Natural killer cell (primary cell): ENCODE data around the gene RAD51B. TPM values are rescaled to one million over a fixed set of nuclear protein-coding genes. Genes with fewer than 3 reads are reported as not detected.
A peak's percentile ranks its signal among the peaks of the same experiment; 100 is the strongest.

Experiments used
- ATAC-seq, 3 donors: fragments of 150-1000 bp in 2 of 3; fragments of 200-7000 bp in 1 of 3; cut with Tn5 transposase; 1 replicate in 1 of 3; 2 replicates in 2 of 3; pipeline ENCODE4 v1.10.0; 2021; ENCODE audit warnings: mild to moderate bottlenecking in 2 of 3, moderate library complexity in 2 of 3
- DNase-seq, 2 donors: peaks; one replicate each; pipeline versions ENCODE4 v3.0.0 to v3.0.0-alpha.2; 2013 to 2021; ENCODE audit warnings: mixed read lengths in 1 of 2
- H3K27ac ChIP-seq: one replicate; pipeline ENCODE4 v1.5.1; 2013; ENCODE audit warnings: mild to moderate bottlenecking, low read length
- H3K27me3 ChIP-seq: one replicate; pipeline ENCODE4 v1.6.1; 2013; ENCODE audit warnings: low read length; ENCODE audit not compliant: control insufficient read depth, insufficient read depth
- H3K36me3 ChIP-seq: one replicate; pipeline ENCODE4 v1.6.1; 2013; ENCODE audit warnings: low read length; ENCODE audit not compliant: control insufficient read depth, insufficient read depth
- H3K4me1 ChIP-seq: one replicate; pipeline ENCODE4 v1.6.1; 2013; ENCODE audit warnings: low read length; ENCODE audit not compliant: control insufficient read depth, insufficient read depth
- H3K4me3 ChIP-seq: one replicate; pipeline ENCODE4 v1.5.1; 2013; ENCODE audit warnings: low read length
- H3K9me3 ChIP-seq: one replicate; pipeline ENCODE4 v1.6.1; 2013; ENCODE audit warnings: low read length; ENCODE audit not compliant: control insufficient read depth, insufficient read depth
- H3K27ac Mint-ChIP-seq, 2 donors: one replicate each; pipeline ENCODE4 v1.8.0; 2022; ENCODE audit warnings: mild to moderate bottlenecking in 2 of 2, mixed read lengths in 2 of 2, moderate library complexity in 1 of 2
- H3K27me3 Mint-ChIP-seq, 2 donors: one replicate each; pipeline ENCODE4 v1.8.0; 2022; ENCODE audit warnings: low read depth in 2 of 2, mixed read lengths in 2 of 2
- H3K36me3 Mint-ChIP-seq: one replicate; pipeline ENCODE4 v1.8.0; 2022; ENCODE audit warnings: mixed read lengths
- H3K4me1 Mint-ChIP-seq, 2 donors: one replicate each; pipeline ENCODE4 v1.8.0; 2022; ENCODE audit warnings: mixed read lengths in 2 of 2
- H3K4me3 Mint-ChIP-seq: one replicate; pipeline ENCODE4 v1.8.0; 2022; ENCODE audit warnings: mild to moderate bottlenecking, moderate library complexity, mixed read lengths
- H3K9me3 Mint-ChIP-seq, 2 donors: one replicate each; pipeline ENCODE4 v1.8.0; 2022; ENCODE audit warnings: mixed read lengths in 2 of 2
- WGBS: methylation state at CpG from one replicate; pipeline ENCODE4 v1.1.7; 2013; ENCODE audit warnings: missing lambda C conversion rate; ENCODE audit not compliant: insufficient coverage; 5-methylcytosine and 5-hydroxymethylcytosine counted together
- intact Hi-C: fragments of 100-400 bp; cut with micrococcal nuclease; formaldehyde crosslinking; loops from one replicate; pipeline ENCODE4 v1.14.2; 2022
- total RNA-seq, 4 donors: library from RNA; stranded (reverse); fragments of 120-200 nt in 1 of 4; gene quantifications; one replicate each; pipeline versions ENCODE4 v1.2.3 to v1.2.4, GENCODE V29; 2013 to 2022
- TF ChIP-seq, protein P1 (sequence below): fragments of 200-600 bp; IDR thresholded peaks from one replicate; pipeline ENCODE4 v1.8.0; 2022; ENCODE audit warnings: antibody characterized with exemption

The RAD51B gene
- total RNA-seq, 3 donors from 2014 or later (not counting 1 experiment from before 2014, with no cell fraction given), result 28.1 to 37.6 (median 28.6) TPM

DNA sequence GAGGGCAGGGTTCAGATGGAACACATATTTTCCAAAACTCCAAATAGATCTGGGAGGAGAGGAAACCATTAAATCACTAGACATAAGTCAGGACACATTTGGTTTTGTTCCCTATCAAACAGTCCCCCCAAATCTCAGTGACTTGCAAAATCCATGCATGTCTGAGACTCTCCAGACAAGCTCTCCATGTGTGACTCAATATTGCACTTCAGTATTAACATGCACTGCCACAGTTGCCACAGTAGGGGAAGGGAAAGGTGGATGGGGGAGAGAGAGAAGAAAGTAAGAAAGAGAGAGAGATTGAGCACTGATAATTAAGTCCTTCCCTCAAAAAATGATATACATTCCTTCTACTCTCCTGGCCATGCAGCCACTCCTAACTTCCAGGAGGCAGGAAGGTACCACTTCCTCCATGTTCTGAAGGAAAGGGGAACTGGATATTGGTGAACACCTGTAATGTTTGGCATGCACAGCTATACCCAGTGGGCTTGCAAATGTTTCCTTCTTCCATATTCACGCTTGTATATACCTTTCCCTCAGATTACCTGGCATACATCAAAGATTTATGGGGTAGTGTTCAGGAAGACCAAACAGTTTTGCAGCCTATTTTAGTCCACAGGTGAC is 663.3 kb downstream of the RAD51B start:
- peaks cover 18% of the 10 kb centered on the region for H3K4me1 ChIP-seq
- no peaks in the 10 kb centered on the region for H3K27me3 ChIP-seq
- WGBS, result 100% methylated on average over 1 of the region's 1 CpG
- no peak overlapping the region for H3K4me3 ChIP-seq
- Mint-ChIP-seq H3K27me3 (no peaks in the 10 kb centered on the region), H3K4me3 (no peak overlapping the region), H3K4me1 (peaks cover 52 to 59% of the 10 kb centered on the region in 2 donors), H3K9me3 (no peaks in the 10 kb centered on the region), H3K27ac (peak overlapping the region; percentile 83 to 89), H3K36me3 (no peaks in the 10 kb centered on the region)
- H3K36me3 ChIP-seq, result no peaks in the 10 kb centered on the region
- H3K27ac ChIP-seq, result no peak overlapping the region
- no peak for ATAC-seq
- H3K9me3 ChIP-seq, result no peaks in the 10 kb centered on the region
- TF ChIP-seq, protein P1, sequence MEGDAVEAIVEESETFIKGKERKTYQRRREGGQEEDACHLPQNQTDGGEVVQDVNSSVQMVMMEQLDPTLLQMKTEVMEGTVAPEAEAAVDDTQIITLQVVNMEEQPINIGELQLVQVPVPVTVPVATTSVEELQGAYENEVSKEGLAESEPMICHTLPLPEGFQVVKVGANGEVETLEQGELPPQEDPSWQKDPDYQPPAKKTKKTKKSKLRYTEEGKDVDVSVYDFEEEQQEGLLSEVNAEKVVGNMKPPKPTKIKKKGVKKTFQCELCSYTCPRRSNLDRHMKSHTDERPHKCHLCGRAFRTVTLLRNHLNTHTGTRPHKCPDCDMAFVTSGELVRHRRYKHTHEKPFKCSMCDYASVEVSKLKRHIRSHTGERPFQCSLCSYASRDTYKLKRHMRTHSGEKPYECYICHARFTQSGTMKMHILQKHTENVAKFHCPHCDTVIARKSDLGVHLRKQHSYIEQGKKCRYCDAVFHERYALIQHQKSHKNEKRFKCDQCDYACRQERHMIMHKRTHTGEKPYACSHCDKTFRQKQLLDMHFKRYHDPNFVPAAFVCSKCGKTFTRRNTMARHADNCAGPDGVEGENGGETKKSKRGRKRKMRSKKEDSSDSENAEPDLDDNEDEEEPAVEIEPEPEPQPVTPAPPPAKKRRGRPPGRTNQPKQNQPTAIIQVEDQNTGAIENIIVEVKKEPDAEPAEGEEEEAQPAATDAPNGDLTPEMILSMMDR, result no peak
- no peak for DNase-seq
- intact Hi-C loops, result loop anchor here (10.0 kb wide), 1 partner anchor 198 kb away; no protein-coding TSS in a partner anchor

- Histone ChIP-seq H3K27ac (no peak overlapping the region), H3K9me3 (no peaks in the 10 kb centered on the region), H3K27me3 (no peaks in the 10 kb centered on the region), H3K4me1 (peaks cover 18% of the 10 kb centered on the region), H3K4me3 (no peak overlapping the region), H3K36me3 (no peaks in the 10 kb centered on the region)
- WGBS, result 97% methylated on average over 7 of the region's 7 CpGs
- intact Hi-C loops, result loop anchor here (10.0 kb wide), 1 partner anchor 201 kb away; no protein-coding TSS in a partner anchor
- no peaks in the 10 kb centered on the region for H3K36me3 Mint-ChIP-seq
- no peaks in the 10 kb centered on the region for H3K9me3 Mint-ChIP-seq
- TF ChIP-seq, protein P1, result no peak
- no peak overlapping the region for H3K27ac Mint-ChIP-seq
- DNase-seq (no peak), ATAC-seq (no peak)
- peaks cover 0 to 3% of the 10 kb centered on the region in 2 donors for H3K27me3 Mint-ChIP-seq
- H3K4me3 Mint-ChIP-seq, result no peak overlapping the region
- peaks cover 44 to 53% of the 10 kb centered on the region in 2 donors for H3K4me1 Mint-ChIP-seq
These were observed 666.6 kb downstream of the RAD51B start for GRCh38 chr14:68486033-68486732.

DNA sequence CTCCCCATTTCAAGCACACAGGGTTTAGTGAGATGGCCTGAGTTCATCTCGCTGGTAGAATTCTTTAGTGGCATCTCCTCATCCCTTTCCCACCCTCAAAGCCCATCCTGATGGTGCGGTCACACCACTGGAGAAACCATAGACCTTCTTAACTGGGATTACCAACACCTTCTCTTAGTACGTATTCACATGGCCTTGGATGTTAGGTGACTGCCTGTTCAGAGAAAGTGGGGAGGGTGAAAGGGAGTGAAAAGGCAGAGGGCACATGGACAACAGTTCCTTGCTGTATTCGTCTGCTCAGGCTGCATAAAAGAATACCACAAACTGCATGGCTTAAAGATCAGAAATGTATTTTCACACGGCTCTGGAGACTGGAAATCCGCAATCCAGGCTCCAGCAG is 667.2 kb downstream of the RAD51B start:
- peaks cover 18% of the 10 kb centered on the region for H3K4me1 ChIP-seq
- H3K27ac ChIP-seq, result no peak overlapping the region
- intact Hi-C loops, result loop anchor here (10.0 kb wide), 1 partner anchor 202 kb away; no protein-coding TSS in a partner anchor
- ATAC-seq (no peak), DNase-seq (no peak)
- H3K27me3 Mint-ChIP-seq, result peaks cover 0 to 3% of the 10 kb centered on the region in 2 donors
- H3K27me3 ChIP-seq, result no peaks in the 10 kb centered on the region
- TF ChIP-seq, protein P1, result no peak
- no peaks in the 10 kb centered on the region for H3K36me3 Mint-ChIP-seq
- H3K4me3 ChIP-seq, result no peak overlapping the region
- H3K4me3 Mint-ChIP-seq, result no peak overlapping the region
- no peaks in the 10 kb centered on the region for H3K9me3 ChIP-seq
- no peaks in the 10 kb centered on the region for H3K9me3 Mint-ChIP-seq
- 97% methylated on average over 6 of the region's 6 CpGs for WGBS
- peaks cover 37 to 47% of the 10 kb centered on the region in 2 donors for H3K4me1 Mint-ChIP-seq
- no peaks in the 10 kb centered on the region for H3K36me3 ChIP-seq
- H3K27ac Mint-ChIP-seq, result no peak overlapping the region
